ENCODE measurements around the gene KLF13. TPM values are rescaled to one million over a fixed set of nuclear protein-coding genes. Genes with fewer than 3 reads are reported as not detected.
A peak's percentile ranks its signal among the peaks of the same experiment; 100 is the strongest.

KLF13 gene
- total RNA-seq, 3 donors from 2014 or later (not counting 1 experiment from before 2014, with no cell fraction given): 277 to 328 (median 300) TPM

DNA sequence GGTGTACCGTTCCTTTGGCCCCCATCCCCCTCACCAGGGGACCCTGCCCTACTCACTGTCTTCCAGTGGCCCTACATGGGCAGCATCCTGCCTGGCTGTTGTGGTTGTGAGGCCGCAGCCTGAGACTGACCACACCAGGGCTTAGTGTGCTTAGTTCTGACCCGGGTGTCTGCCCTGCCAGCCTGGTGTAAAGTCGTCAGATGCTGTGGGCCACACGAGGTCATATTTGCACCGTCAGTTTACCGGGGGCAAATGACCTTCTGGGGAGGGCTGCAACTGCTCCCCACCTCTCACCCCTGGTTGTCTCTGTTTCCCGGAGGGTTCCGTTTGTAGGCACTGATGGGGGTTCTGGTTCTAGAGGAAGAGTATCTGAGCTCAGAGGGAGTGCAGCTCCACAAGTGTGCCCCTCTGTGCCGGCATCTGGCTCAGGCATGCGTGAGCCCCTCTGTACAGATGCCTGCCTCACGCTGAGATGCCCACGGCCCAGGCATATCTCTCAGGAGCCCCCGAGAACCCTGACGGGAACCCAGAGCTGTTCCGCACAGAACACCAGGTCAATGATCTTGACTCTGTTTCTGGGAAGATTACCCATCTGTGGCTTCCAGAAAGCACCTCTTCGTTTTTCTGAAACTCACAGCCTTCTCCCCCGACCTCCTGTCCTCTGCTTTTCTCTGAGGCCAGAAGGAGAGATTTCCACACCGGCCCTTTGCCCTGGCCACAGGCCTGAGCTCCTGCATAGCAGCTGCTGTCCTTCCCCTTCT lies 19.2 kb downstream of the KLF13 start:
- Mint-ChIP-seq H3K27ac (peak overlapping the region; percentile 88 to 96), H3K9me3 (no peaks in the 10 kb centered on the region), H3K4me1 (peaks cover 95 to 99% of the 10 kb centered on the region in 2 donors), H3K36me3 (no peaks in the 10 kb centered on the region), H3K27me3 (ENCODE audit: low read depth in 2 of 2) (no peaks in the 10 kb centered on the region), H3K4me3 (peak overlapping the region; percentile 93)
- TF ChIP-seq, protein P1, sequence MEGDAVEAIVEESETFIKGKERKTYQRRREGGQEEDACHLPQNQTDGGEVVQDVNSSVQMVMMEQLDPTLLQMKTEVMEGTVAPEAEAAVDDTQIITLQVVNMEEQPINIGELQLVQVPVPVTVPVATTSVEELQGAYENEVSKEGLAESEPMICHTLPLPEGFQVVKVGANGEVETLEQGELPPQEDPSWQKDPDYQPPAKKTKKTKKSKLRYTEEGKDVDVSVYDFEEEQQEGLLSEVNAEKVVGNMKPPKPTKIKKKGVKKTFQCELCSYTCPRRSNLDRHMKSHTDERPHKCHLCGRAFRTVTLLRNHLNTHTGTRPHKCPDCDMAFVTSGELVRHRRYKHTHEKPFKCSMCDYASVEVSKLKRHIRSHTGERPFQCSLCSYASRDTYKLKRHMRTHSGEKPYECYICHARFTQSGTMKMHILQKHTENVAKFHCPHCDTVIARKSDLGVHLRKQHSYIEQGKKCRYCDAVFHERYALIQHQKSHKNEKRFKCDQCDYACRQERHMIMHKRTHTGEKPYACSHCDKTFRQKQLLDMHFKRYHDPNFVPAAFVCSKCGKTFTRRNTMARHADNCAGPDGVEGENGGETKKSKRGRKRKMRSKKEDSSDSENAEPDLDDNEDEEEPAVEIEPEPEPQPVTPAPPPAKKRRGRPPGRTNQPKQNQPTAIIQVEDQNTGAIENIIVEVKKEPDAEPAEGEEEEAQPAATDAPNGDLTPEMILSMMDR (IDR thresholded peaks at IDR 0.05): no peak
- DNase-seq (peak in 1 of 2 donors; percentile 38), ATAC-seq (peak; percentile 13 to 45 (median 38))
- intact Hi-C loops (cut with micrococcal nuclease): no loop called here
- Histone ChIP-seq H3K9me3 (ENCODE audit: control insufficient read depth, insufficient read depth, low read length) (no peaks in the 10 kb centered on the region), H3K4me1 (ENCODE audit: control insufficient read depth, insufficient read depth, low read length) (peaks cover 100% of the 10 kb centered on the region), H3K27ac (ENCODE audit: low read length) (peak overlapping the region; percentile 72), H3K27me3 (ENCODE audit: control insufficient read depth, insufficient read depth, low read length) (no peaks in the 10 kb centered on the region), H3K36me3 (ENCODE audit: control insufficient read depth, insufficient read depth, low read length) (peaks cover 20% of the 10 kb centered on the region), H3K4me3 (ENCODE audit: low read length) (peak overlapping the region; percentile 3)
- 32% methylated on average over 18 of the region's 19 CpGs for WGBS (ENCODE audit: insufficient coverage)

DNA sequence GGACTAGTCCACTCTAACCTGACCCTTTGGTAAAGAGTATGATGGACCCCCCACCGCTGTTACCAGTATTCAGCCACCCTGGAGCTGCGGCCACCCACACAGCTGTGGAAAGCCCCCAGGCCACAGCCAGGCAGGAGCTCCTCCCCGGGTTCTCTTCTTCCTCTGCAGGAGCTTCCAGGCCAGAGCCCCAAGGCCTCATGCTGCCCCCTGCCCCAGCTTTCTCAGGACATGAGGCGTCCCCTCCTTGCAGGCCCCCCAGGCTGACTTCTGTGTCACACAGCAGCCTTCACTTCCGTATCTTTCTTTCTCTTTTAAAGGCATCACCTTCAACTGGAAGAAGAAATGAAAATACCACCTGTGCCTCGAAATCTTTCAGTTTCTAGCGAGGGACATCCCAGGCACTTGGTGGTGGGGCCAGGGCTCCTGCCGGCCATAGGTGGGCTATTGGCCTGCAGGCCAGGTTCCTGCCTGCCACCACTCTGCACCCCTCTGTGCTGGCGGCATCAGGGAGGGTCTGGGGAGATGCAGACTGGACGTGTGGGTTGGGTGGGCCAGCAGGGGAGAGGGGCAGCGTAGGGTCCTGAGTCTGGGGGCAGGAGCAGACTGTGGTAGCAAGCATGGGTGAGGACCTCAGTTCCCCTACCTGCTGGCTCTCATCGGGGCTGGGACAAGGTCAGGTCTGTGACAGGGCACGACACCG lies 19.9 kb downstream of the KLF13 start:
- DNase-seq (peak in 1 of 2 donors; percentile 61), ATAC-seq (peak in 1 of 3 donors; percentile 6)
- peaks cover 97 to 99% of the 10 kb centered on the region in 2 donors for H3K4me1 Mint-ChIP-seq
- TF ChIP-seq, protein P1 (IDR thresholded peaks at IDR 0.05): no peak
- H3K9me3 ChIP-seq (ENCODE audit: control insufficient read depth, insufficient read depth, low read length): no peaks in the 10 kb centered on the region
- H3K4me1 ChIP-seq (ENCODE audit: control insufficient read depth, insufficient read depth, low read length): peaks cover 99% of the 10 kb centered on the region
- H3K27ac Mint-ChIP-seq: peak overlapping the region; percentile 88 to 96
- H3K36me3 ChIP-seq (ENCODE audit: control insufficient read depth, insufficient read depth, low read length): peaks cover 20% of the 10 kb centered on the region
- no peaks in the 10 kb centered on the region for H3K27me3 ChIP-seq (ENCODE audit: control insufficient read depth, insufficient read depth, low read length)
- 50% methylated on average over 14 of the region's 14 CpGs for WGBS (ENCODE audit: insufficient coverage)
- H3K9me3 Mint-ChIP-seq: no peaks in the 10 kb centered on the region
- H3K27ac ChIP-seq (ENCODE audit: low read length): peak overlapping the region; percentile 72
- H3K27me3 Mint-ChIP-seq (ENCODE audit: low read depth in 2 of 2): no peaks in the 10 kb centered on the region
- H3K36me3 Mint-ChIP-seq: no peaks in the 10 kb centered on the region
- intact Hi-C loops (cut with micrococcal nuclease): no loop called here
- peak overlapping the region; percentile 93 for H3K4me3 Mint-ChIP-seq
- peak overlapping the region; percentile 5 for H3K4me3 ChIP-seq (ENCODE audit: low read length)

DNA sequence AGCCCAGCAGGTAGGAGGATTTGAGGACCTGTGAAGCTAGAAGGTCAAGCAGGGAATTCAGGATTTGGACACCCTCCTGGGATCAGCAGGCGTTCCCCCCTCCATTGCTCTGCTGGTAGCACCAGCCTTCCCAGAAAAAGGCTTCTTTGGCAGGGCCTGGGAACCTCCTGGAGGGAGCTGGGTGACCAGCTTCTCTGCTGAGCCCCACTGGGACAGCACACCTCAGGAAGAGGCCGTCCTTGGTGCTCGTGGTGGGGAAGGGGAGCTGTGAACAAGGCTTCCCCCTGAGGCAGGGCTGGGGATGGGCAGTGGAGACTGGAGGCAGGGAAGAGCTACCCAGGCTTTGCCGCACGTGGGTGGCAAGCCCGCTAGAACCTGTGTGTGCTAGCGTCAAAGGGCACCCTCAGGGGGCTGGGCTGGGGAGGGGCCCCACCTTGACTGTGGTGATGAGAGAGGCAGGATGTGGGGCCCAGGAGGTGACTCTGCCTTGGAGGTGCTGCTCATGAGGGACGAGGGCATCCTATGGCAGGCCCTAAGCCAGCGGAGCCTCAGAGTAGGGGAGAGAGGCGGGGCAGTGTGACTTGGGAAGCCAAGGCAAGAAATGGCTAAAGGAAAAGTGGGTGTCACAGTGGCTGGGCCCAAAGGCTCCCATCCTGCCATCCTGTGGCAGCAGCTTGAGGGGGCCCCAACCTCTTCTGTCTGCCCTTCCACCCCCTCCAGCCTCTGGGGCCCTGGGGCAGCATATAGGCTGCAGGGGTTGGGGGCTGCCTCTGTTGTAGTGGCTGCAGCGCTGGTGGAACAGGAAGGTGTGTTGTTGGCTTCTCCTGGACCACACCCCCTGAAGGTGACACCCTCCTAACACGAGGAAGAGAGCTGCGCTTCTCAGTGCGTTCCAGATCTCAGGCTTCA lies 20.7 kb downstream of the KLF13 start:
- H3K4me3 Mint-ChIP-seq: peak overlapping the region; percentile 93
- no peaks in the 10 kb centered on the region for H3K9me3 Mint-ChIP-seq
- H3K27me3 Mint-ChIP-seq (ENCODE audit: low read depth in 2 of 2): no peaks in the 10 kb centered on the region
- H3K36me3 Mint-ChIP-seq: no peaks in the 10 kb centered on the region
- peaks cover 93 to 99% of the 10 kb centered on the region in 2 donors for H3K4me1 Mint-ChIP-seq
- Histone ChIP-seq H3K4me3 (ENCODE audit: low read length) (peak overlapping the region; percentile 5), H3K4me1 (ENCODE audit: control insufficient read depth, insufficient read depth, low read length) (peaks cover 99% of the 10 kb centered on the region), H3K36me3 (ENCODE audit: control insufficient read depth, insufficient read depth, low read length) (peaks cover 20% of the 10 kb centered on the region), H3K27me3 (ENCODE audit: control insufficient read depth, insufficient read depth, low read length) (no peaks in the 10 kb centered on the region), H3K27ac (ENCODE audit: low read length) (peak overlapping the region; percentile 72), H3K9me3 (ENCODE audit: control insufficient read depth, insufficient read depth, low read length) (no peaks in the 10 kb centered on the region)
- peak overlapping the region; percentile 88 to 96 for H3K27ac Mint-ChIP-seq
- intact Hi-C loops (cut with micrococcal nuclease): no loop called here
- TF ChIP-seq, protein P1 (IDR thresholded peaks at IDR 0.05): no peak
- peak in 1 of 2 donors; percentile 89 for DNase-seq
- ATAC-seq: peak; percentile 69 to 73 (median 69)
- 33% methylated on average over 14 of the region's 14 CpGs for WGBS (ENCODE audit: insufficient coverage)

All from natural killer cell (primary cell).